HG03558 (cell line): Measurements from ENCODE around the gene MAMDC2.

Source experiments
- ATAC-seq: cut with Tn5 transposase; IDR thresholded peaks from one replicate; pipeline ENCODE4 v1.9.1; 2021; ENCODE audit warnings: moderate number of reproducible peaks; ENCODE audit not compliant: unreplicated experiment; ENCODE audit errors: extremely low read depth

Gene MAMDC2

DNA sequence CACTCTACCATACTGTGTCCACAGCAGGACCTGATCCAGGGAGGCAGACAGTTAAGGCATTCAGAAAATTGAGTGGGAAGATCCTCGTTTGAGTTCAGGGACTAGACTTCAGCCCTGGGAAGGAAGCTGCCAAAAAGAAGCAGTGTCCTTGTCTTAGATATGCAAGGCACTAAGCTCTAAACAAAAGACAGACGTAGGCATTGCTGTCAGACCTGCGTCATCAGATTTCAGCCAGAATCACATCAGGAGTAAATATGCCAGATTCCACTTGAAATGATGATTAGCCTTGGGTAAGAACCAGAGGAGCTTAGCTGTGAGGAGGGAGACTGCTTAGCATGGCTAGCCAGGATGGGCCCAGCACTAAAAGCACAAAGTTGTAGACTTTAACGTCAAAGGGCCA lies 56.7 kb downstream of the MAMDC2 start:
- no peak for ATAC-seq

DNA sequence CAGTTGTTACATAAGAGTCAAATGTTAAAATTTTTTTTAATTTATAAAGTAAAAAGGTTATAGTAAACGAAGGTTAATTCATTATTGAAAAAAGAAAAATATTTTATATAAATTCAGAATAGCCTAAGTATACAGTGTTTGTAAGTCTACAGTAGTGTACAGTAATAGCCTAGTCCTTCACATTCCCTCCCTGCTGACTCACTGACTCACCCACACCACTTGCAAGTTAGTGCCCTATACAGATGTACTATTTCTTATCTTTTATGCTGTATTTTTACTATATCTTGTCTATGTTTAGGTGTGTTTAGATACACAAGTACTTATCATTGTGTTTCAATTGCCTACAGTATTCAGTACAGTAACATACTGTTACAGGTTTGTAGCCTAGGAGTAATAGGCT lies 57.6 kb downstream of the MAMDC2 start:
- no peak for ATAC-seq

DNA sequence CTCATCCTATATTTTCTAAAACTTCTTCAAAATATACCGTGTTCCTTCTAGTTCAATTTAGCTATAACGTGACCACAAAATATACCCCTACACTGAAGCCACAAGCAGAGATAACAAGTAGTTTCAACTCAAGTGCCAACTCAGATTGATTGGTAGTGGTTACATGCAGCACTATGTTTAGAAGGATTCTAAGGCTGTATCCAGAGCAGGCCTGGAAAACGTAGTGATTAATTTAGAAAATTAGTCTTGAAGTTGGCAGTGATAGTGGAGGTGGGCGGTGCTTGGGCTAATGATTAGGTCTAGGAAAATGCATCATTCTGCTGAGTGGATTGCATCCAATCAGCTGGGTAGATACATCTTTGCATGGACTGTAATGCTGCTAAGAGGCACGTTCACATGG lies 61.5 kb downstream of the MAMDC2 start:
- ATAC-seq: no peak

DNA sequence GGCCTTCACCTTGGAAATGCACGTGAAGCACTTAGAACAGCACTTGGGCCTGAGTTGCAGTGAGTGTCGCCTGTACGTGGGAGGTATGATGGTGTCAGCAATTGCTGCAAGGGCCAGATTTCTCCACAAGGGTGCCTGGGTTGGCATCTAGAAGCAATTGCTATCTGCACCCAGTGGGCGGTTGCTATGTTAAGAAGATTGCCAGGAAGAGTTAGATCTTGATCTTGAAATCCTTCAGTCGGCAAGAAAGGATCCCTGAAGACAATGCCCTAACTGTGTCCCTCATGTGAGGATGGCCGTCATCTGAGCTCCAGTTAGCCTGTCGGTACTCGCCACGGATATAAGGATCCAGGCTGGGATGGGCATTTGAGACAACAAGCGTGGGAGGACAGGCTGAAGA lies 62.9 kb downstream of the MAMDC2 start:
- no peak for ATAC-seq

DNA sequence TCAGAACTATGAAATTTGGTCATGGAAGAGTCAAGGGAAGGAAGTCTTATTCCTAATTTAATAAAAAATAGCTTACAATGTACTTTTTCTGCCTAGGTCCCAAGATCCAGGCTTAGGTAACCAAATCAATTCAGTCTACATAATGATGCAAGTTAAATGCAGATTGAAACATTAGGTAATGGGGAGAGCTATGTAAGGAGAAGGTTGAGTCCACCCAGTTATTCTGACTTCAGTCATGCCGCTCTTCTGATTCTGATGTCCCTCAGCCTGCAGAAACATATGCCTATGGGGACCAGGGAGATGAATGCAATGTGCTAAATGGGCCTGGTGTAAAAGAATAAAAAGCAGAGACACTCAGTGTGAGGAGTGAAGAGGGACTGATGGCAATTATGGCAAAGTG lies 63.9 kb downstream of the MAMDC2 start:
- no peak for ATAC-seq

DNA sequence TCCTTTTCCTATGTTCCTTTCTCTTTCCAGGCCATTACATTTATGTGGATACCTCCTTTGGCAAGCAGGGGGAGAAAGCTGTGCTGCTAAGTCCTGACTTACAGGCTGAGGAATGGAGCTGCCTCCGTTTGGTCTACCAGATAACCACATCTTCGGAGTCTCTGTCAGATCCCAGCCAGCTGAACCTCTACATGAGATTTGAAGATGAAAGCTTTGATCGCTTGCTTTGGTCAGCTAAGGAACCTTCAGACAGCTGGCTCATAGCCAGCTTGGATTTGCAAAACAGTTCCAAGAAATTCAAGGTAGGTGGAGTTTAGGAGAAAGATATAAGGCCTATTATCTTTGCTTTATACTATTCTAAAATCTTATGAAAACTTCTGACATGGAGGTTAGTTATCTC lies 64.5 kb downstream of the MAMDC2 start:
- no peak for ATAC-seq

DNA sequence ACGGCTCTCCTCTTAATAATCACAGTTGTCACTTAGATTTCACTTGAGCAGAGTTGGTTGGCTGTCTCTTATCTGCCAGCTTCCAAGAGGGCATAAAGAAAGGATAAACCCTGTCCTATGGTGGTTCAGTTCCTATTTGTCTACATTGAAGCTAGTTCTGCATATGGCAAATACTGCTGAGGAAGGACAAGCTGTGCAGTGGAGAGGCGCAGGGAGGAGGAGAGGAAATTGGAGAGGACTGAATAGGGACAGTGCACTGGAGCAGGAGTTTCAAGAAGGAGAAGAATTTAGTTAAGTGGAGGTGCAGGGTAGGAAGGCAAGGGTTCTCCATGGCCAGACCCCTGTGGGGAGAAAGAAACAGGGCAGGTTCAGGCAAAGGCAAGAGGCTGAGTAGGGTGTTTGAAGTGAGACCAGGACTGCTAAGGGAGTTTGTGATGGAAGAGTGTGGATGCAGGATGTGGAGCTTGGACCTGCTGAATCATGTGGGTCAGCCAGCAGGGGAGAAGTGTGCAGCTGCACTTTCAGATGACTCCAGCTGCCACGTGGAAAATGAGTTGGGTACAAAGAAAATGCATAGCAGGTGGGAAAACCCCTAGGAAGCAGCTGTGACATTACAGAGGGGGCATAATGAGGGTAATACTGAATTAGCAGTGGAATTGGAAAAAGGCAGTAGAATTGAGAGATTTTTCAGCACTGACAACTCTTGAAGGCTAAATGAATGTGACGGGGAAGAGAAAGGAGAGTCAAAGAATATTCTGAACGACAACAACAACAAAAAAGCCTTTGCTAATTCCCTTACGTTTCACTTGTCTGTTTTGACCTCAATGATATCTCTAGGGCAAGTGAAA lies 66.8 kb downstream of the MAMDC2 start:
- no peak for ATAC-seq

DNA sequence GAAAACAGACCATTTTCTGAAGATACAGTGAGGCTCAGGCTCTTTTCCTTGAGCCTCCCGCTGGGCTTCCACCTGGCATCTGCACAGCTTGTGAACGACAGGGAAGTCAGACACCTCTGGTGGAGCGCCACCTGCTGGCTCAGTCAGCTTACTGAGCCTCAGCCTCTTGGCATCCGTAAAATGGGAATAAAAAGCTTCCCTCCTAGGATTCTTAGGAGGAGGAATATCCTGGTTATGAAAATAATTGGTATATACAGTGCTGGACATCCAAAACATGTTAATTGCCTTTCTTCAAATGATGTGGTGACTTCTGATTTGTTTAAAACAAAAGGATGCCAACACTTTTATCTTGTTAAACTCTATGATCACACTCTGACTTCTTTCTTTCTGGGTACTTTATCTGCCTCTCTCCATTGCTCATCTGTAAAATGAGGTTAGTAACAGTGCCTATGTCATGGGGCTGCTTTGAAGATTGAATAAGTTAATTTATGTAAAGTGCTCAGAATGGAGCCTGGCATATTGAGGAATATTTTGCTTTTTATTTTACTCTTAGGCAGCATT lies 67.5 kb downstream of the MAMDC2 start:
- ATAC-seq: no peak

DNA sequence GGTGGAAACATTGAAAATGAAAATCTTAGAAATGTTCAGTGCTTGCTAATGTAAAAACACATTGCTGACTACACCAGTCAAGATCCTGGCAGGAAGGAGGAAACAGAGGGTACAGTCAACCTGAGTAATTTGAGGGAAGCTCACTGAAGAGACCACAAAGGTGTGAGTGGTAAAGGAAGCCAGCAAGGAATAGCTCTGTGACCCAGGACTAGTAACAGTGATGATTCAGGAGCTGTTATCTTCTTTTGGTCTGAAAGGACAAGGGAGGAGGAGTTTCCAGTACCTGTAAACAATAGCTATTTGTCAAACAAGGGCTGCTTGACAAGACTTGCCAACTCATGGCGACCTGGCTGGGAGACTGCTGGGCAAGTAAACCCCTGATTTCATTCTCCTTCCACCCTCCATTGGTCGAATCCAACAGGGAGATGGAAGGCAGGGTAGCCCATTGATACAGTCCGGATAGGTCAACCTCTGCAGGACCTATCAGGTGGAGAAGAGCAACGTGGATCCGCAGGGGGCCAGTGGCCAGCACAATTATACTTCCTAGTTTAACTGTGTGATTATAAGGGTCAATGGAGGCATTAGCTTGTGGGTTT lies 68.1 kb downstream of the MAMDC2 start:
- ATAC-seq: no peak

DNA sequence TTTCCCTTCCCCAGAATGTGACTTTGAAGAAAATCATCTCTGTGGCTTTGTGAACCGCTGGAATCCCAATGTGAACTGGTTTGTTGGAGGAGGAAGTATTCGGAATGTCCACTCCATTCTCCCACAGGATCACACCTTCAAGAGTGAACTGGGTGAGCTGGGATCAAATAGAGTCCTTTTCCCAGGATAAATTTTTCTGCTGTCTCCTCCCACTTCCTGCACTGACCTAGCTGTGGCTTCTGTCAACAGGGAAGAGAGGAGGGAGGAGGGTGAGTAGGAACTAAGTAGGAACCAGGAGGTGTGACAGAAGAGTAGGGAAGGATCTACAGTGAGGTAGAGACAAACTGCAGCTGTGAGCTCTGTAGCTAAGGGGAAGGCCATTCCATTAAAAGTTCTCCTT lies 69.3 kb downstream of the MAMDC2 start:
- ATAC-seq: no peak

DNA sequence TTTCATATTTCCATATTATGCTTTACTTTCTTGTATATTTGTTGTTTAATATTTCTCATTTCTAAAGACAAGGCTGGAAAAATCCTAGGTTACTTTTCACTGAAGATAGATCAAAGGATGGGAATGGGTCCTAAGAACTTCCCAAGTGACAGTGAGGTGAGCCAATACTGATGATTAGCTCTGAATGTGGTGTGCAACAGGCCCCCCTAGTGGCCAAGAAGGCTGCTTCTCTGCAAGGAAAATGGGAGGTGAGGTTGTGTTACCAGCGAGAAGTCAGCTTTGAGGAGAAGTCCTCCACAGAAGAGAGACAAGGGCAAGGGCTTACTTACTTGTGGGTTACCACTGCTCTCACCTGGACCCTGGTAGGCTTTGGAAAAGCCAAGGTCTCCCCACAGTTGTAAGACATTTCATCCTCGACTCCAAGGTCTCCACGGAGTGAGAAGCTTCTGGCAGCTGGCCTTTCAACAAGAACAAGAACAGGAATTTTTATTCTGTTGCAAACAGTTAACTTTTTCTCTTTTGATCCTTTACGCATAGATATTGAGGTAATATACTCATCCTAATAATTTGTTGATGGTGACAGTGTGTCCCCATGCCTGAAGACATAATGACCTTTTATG lies 69.9 kb downstream of the MAMDC2 start:
- ATAC-seq: no peak

DNA sequence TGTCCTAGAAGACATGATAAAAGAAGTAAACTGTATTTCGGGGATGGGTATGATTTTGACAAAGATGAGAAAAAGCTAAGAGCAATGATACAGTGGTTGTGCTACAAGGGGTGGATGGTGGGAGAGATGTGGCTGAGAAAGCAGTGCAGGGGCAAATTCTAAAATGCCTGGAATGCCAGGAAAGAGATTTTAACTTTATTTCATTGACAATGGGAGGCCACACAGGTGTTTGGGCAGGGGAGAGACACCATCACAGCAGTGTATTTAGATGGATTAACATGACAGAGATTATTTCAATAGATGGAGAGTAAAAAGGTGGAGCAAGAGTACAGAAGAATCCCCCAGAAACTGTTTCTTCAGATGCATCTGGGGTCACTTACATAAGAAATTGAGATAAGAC lies 71.2 kb downstream of the MAMDC2 start:
- ATAC-seq: no peak

DNA sequence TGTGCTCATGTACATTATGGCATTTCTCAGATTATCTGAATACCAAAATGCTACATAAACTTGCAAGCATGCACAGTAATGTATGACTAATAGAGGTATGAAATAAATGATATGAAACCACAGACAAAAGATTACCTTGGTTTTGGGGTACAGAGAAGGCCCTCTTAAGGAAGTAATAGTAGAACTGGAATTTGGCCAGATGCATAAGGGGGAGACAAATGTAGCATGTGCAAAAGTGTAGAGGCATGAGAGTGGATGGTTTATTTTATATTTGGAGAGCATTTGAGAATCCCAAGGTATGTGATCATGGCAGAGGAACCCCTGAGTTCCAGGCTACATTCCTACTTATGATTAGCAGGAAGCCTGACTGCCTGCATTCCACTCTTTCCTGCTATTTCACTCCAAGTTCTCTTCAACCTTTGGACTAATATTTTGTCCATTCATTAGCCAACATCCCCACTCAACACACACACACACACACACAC lies 74.2 kb downstream of the MAMDC2 start:
- no peak for ATAC-seq

DNA sequence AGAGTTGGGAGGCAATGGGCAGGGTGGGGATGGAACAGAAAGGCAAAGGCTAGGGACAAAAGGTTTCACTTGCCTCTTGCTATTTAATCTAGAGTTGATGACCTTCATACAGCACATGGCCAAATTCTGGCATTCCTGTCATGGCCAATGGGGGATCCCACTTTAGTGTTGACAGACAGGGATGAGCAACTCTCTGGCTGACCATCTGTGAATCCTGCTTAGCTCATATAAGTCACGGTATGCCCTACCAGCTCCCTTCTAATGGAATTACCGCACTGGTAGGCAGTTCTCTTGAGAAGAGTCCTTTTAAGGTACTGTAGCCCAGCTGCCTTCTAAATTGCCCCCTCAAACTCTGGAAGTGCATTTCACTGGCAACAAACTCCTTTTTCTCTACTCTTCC lies 76.1 kb downstream of the MAMDC2 start:
- ATAC-seq: no peak

DNA sequence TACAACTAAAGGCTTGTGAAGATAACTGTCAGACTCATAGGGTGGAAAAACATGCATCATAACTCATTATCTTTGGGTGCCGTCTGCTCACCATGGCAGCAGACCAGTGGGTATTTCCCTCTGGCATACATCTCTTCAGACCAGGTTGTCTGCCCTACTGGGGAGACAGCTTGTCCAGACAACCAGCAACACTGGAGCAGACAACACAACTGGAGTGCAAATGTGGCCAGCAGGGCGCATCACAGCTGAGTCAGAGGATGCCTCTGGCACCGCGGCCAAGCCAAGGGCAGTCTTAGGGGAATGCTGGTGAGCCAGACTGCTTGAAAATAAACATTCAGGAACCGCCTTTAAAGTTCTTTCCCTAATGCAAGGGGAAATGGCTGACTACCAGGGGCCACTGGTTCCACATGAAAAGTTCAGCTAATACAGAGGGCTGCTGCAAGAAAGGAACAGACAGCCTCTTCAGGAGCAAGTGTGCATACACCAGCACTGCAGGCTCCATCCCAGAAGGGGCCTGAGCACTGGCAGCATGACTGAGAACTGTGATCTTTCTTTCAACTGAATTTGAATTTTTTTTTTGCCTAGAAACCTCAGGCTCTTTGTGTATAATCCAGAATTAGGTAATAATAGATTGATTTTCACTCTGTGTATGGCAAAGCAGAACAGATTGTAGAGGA lies 77.3 kb downstream of the MAMDC2 start:
- no peak for ATAC-seq

DNA sequence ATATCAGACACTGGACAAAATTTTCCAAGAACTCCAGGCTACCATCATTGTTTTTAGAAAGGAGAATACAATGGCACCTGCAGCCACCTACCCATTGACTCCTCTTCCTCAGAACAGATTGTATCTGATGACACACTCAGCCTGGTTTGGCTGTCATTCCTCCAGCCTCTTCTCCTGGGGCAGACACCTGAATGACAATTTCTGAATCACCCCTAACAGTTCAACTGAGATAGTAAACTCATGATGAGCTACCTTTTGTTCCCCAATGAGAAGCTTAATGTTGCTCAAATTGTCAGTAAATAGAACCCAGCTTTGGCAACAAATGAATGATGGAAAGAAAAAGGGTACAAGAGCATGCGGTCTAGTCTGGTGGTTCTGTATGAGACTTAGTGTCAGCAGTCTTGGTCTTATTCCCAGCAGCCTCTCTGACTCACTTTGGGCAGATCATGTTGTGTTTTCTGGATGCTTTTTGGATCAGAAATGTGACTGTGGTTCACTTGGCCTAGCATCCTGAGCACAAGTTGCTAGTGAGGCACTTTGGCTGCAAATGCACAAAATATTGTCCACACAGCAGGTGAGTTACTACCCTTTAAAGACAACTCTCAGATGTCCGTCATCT lies 78.3 kb downstream of the MAMDC2 start:
- no peak for ATAC-seq

DNA sequence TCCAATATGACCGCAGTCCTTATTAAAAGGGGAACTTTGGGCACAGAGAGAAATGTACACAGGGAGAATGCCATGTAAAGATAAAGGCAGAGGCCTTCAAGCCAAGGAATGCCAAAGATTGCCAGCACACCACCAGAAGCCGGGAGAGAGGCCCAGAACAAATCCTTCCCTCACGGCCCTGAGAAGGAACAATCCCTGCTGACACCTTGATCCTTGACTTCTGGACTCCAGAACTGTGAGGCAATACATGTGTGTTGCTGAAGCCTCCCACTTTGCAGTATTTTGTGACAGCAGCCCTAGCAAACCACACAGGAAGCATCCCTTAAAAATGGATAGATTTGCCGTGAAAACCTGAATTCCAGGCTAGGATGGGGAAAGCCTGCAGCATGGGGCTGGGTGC lies 80.0 kb downstream of the MAMDC2 start:
- no peak for ATAC-seq

DNA sequence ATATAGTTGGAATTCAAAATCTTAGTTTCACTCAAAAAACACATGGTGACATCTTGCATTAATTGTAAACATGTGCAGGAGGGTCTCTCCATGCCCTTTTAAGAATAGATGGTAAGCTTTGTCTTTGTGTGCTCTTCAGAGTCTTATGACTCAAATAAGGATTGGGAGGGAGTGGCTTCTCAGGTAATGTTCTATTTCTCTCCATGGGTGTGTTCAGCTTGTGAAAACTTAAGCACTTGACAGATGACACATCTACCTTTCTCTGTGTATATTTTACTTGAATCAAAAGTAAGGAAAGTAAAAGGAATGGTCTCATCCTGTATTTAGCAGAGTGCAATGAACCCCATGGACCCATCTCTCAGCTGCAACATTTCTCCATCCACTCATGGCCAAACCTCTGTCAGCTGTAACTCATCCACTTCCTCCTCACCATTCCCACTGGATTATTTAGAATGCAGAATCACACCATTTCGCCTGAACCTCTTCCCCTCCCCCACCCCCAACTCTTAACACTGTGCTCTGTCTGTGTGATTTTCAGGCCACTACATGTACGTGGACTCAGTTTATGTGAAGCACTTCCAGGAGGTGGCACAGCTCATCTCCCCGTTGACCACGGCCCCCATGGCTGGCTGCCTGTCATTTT lies 82.1 kb downstream of the MAMDC2 start:
- no peak for ATAC-seq

DNA sequence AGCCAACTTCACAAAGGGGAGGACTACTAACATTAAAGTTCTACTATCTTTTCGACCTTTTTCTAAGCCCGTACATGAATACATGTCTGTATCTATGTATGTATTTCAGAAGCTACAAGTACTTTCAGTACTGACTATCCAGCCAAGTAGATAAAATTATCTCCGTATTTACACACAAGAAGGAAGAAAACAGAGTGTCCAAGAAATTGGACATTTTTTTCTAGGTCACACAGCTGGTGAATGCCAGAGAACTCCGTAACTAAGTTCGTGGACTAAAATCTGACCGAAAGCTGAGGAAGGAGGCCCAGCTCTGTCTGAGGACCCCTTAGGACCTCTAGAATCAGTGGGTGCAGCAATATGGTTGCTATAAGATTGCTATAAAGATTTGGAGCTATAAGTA lies 83.4 kb downstream of the MAMDC2 start:
- no peak for ATAC-seq
